ENCODE results near the gene EYA3.

Gene EYA3

GRCh38 chr1:27967106-27967883 is 121.1 kb downstream of the EYA3 start:
- no peak for FAIRE-seq

GRCh38 chr1:27966402-27967105 is 121.9 kb downstream of the EYA3 start:
- FAIRE-seq = no peak

GRCh38 chr1:27963393-27963792 is 125.0 kb downstream of the EYA3 start:
- FAIRE-seq = no peak

GRCh38 chr1:27961646-27962221 is 126.7 kb downstream of the EYA3 start:
- no peak for FAIRE-seq

GRCh38 chr1:27960762-27961645 is 127.4 kb downstream of the EYA3 start:
- no peak for FAIRE-seq

DNA sequence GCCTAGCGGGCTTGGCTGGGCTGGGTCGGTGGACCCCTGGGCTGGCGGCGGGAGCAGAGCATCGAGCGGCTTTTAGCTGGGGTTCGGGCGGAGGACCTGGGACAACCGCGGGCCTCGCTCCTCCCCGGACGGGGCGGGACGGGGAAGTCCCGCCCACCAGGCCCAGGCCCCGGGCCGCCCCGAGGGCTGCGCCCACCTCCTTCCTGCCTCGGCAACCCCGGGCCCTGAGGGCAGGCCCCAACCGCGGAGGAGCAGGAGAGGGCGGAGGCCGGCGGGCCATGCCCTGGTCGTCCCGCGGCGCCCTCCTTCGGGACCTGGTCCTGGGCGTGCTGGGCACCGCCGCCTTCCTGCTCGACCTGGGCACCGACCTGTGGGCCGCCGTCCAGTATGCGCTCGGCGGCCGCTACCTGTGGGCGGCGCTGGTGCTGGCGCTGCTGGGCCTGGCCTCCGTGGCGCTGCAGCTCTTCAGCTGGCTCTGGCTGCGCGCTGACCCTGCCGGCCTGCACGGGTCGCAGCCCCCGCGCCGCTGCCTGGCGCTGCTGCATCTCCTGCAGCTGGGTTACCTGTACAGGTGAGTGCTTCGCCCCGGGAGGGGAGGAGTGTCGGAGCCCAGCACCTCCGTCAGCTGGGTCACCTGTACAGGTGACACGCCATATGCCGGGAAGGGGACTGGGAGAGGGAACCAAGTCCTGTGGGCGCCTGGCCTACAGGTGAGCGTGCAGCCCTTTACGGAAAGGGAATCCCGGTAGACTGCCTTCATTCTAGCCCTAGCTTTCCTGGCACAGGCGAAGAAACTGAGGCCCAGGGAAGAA is 128.4 kb downstream of the EYA3 start, which contains the start of gene XKR8:
TSS of gene XKR8 (plus strand) at position 182 of the 812 bp plus-strand sequence. CDS start at position 279, 97 bp downstream.
- no peak for FAIRE-seq

DNA sequence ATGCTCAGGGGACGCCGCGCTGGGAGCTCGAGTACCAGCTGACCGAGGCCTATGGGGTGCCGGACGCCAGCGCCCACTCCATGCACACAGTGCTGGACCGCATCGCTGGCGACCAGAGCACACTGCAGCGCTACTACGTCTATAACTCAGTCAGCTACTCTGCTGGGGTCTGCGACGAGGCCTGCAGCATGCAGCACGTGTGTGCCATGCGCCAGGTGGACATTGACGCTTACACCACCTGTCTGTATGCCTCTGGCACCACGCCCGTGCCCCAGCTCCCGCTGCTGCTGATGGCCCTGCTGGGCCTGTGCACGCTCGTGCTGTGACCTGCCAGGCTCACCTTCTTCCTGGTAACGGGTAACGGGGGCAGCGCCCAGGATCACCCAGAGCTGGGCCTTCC is 129.9 kb downstream of the EYA3 start:
- FAIRE-seq = no peak

DNA sequence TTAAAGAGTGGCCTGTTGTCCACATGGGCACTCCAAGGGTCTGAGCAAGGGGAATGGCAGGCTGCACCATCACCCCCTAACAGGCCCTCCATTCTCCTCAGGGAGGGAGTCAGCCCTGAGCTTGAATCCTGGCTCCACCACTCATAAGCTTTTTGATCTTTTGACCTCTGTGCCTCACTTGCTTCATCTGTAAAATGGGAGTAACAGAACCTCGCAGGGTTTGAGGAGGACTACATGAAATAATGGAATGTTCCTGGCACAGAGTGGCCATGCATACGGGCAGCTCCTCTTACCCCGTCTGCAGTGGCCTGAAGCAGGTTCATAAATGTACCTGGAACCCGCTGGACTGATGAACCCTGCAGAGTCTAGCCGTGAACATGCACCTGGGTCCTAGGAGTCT is 130.8 kb downstream of the EYA3 start:
- no peak for FAIRE-seq

- FAIRE-seq = no peak
Measured at GRCh38 chr1:27956761-27957160, 131.6 kb downstream of the EYA3 start.

- FAIRE-seq = no peak
Measured at GRCh38 chr1:27955076-27955475, 133.3 kb downstream of the EYA3 start.

- FAIRE-seq = no peak
Measured at GRCh38 chr1:27954186-27954585, 134.2 kb downstream of the EYA3 start.

GRCh38 chr1:27952147-27952546 is 136.3 kb downstream of the EYA3 start:
- peak; percentile 28 for FAIRE-seq

DNA sequence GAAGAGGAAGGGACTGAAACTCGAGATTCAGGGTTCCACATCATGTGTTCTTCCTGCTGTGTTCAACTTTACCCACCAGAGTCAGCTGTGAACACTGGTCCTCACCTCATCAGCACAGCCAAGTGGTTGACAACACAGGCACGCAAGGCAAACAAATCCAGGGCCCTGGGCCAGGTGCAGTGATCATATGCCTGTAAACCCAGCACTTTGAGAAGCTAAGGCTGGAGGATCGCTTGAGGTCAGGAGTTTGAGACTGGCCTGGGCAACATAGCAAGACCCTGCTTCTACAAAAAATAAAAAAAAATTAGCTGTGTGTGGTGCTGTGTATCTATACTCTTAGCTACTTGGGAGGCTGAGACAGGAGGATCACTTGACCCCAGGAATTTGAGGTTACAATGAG is 137.0 kb downstream of the EYA3 start:
- FAIRE-seq = no peak

DNA sequence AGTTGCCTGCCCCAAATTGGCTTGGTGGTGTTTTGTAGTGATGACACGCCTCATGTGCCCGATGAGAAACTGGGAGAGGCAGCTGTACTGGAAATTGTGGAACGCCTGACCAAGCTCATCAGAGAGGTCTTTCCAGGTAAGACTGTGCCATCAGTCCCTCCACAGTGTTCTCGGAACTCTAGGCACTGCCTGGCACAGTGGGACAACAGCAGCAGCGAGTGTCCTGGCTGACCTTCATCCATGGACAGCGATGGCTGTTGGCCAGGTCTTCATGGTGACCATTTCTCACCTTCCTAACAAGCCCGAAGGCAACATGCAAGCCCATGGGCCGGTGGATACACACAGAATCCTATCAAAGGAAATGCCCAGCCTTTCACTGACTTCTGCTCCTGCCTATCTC is 139.4 kb downstream of the EYA3 start:
- FAIRE-seq = no peak

- no peak for FAIRE-seq
Measured at GRCh38 chr1:27945020-27945419, 143.4 kb downstream of the EYA3 start.

DNA sequence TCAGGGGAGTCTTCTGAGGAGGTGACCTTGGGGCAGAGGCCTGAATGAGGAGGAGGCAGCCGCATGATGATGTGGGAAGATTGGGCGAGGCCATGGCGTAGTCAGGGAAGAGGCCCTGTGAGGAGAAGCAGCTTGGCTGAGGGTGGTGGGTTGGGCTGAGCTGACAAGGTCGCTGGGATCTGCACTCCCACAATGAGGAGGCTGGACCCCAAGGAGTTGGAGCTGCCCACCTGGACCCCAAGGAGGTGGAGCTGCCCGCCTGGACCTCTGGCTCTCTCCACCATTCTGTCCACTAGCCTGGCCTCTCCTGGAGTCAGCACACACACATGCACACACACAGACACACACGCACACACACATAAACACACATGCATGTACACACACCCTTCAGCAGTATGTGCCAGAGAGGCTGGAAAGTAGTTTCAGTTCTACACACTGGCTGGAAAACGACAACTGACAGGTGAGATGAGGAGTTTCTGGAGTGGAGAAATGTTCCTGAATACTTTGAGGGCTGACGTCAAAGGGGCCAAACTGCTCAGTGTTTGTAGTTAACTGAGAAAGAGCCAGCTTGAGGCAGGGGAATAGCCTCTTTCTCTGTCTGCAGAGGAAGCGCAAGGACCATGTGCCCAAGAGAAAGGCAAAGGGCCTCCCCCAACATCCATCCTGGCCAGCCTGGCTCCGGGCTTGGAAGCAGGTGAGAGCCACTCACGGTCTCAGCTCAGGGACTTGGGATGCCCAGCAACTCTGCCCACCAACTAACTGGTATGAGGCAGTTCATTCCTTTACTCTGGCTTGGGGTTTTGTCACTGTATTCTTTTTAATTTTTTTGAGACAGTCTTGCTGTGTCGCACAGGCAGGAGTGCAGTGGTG is 146.5 kb downstream of the EYA3 start:
- no peak for FAIRE-seq

- FAIRE-seq = no peak
Measured at GRCh38 chr1:27940870-27941560, 147.4 kb downstream of the EYA3 start.

DNA sequence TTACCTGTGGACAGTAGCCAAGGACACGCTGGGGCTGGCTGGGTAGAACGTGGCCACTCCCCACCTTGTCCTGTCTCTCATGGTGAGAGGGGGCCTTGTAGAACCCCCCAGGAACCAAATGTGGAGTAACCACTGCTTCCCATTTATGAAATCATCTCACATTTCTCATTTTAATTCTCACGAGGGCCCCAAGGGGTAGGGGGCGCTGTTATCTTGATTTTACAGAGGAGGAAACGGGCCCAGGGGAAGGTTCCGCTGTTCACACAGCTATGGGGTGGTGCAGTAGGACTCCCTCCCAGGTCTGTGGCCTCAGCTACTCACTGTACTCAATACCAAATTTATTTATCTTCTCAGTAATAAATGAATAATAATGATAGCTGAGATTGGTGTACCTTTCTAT is 148.1 kb downstream of the EYA3 start:
- FAIRE-seq = no peak

DNA sequence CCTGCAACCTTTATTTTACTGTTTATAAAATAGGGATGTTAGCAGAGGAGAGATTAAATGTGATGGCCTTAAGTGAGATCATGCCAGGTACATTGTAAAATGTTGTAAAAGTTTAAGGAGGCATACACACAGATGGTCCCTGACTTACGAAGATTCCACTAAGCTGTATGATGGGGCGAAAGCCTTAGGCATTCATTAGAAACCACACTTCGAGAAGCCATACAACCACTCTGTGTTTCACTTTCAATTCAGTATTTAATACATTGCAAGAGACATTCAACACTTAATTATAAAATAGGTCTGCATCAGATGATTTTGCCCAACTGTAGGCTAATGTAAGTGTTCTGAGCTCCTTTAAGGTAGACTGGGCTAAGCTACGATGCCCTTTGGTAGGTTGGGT is 149.9 kb downstream of the EYA3 start:
- no peak for FAIRE-seq

DNA sequence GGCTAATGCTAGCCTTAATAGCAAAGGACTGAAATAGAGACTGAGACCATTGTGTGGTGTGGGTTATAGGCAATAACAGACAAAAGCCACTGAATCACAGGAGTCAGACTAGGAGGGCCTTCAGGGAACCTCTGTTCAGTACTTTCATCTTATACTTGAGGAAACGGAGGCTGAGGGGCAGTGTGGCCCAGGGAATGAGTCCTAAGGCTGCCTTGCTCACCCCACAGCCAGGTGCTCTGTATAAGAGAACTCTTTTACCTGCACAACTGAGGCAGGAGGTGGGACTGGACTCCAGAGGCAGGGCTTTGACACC is 150.9 kb downstream of the EYA3 start:
- no peak for FAIRE-seq

GRCh38 chr1:27936370-27936769 is 152.0 kb downstream of the EYA3 start:
- no peak for FAIRE-seq
